GM11168 (cell line): ENCODE results near the gene ARRDC1.
"Not testable (repeated sequence)": the region's sequence is repeated elsewhere in the genome, so short reads cannot be mapped to it uniquely, and the experiment has no call there.

Experiments
- in situ Hi-C: fragments of 300-500 bp; cut with MboI; formaldehyde crosslinking; loops from one replicate; pipeline ENCODE4 v1.12.0; 2022; ENCODE audit warnings: low sequenced_read_pairs; ENCODE audit not compliant: unreplicated experiment

The ARRDC1 gene, protein sequence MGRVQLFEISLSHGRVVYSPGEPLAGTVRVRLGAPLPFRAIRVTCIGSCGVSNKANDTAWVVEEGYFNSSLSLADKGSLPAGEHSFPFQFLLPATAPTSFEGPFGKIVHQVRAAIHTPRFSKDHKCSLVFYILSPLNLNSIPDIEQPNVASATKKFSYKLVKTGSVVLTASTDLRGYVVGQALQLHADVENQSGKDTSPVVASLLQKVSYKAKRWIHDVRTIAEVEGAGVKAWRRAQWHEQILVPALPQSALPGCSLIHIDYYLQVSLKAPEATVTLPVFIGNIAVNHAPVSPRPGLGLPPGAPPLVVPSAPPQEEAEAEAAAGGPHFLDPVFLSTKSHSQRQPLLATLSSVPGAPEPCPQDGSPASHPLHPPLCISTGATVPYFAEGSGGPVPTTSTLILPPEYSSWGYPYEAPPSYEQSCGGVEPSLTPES

DNA sequence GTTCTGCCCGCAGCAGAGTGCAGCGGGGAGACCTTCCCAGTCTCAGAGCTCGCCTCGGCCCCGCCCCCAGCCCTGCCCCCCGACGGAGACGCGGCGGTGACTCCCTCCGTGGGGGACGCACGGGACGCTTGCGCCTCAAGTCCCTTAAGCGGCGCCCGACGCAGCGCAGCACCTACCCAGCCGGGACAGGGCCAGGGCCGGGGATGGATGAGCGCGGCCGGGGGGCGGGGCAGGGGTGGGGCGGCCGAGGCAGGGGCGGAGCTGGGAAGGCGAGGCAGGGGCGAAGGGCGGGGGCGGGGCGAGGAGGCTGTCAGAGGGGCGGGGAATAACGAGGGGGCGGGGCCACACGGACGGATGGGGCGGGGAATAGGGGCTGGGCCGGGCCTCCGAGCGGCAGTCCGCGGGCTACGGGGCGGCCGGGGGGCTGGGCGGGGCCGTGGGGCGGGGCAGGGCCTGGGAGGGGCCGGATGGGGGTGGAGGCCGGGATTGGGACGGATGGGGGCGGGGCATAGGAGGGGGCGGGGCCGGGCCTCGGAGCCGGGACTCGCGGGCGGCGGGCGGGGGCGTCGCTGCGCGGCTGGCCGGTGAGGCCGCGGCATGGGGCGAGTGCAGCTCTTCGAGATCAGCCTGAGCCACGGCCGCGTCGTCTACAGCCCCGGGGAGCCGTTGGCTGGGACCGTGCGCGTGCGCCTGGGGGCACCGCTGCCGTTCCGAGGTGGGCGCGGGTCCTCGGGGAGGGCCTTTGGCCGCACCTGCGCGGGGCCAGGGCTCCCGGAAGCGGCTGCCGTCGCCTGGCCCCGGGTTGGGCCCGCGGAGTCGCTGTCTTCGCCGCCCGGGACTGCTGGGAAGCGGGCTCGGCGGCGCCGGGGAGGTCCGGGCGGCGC, at the start of gene ARRDC1:
ARRDC1 (plus strand) TSS at position 566 of the 884 bp plus-strand sequence; CDS start at position 598, 32 bp downstream.
- in situ Hi-C loops = no loop called here

DNA sequence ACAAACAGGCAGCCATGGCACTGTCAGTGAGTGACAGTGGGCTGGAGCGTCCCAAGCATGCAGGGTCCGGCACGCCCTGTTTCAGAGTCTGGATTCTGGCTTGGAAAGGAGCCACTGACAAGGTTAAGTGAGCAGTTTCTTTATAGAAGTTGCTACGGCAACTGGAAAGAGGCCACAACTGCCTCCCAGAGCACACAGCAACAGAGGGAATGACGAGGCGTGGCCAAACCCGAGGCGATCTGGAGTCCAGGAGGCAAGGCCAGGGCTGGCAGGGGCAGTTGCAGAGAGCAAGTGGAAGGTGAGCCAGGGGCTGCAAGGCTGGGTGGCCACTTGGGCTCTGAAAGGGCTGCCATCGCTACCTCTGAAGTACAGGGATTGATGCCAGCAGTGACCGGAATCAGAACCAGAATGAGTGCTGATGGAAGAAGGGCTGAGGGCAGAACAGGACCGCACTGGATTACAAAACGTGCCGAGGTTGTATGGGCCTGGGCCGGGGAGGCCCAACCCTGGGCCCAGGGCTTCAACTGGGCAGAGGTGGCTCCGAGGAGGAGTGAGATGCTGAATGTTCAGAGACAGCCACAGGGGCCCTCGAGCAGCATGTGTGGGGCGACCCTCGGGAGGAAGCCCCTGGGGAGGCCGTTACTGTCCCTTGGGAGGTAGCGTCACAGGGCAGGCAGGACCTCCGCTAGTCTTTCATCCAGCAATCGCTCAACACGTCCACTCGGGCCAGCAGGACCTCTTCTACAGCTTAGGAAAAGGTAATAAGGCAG, 49.2 kb upstream of the ARRDC1 start:
- in situ Hi-C loops = no loop called here

DNA sequence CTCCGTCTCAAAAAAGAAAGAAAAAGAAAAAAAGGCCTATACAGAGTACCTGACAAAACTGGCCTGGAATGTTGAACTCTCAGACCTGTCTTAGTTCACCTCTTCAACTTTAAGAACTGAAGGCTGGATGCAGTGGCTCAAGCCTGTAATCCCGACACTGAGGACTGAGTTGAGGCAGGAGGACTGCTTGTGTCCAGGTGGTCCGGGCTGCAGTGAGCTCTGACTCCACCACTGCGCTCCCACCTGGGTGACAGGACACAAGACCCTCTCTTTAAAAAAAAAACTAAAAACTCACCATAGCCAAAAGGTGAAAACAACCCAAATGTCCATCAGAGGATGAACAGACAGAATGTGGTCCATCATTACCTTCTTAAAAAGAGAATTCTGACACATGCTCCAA, 47.4 kb upstream of the ARRDC1 start:
- in situ Hi-C loops = no loop called here

DNA sequence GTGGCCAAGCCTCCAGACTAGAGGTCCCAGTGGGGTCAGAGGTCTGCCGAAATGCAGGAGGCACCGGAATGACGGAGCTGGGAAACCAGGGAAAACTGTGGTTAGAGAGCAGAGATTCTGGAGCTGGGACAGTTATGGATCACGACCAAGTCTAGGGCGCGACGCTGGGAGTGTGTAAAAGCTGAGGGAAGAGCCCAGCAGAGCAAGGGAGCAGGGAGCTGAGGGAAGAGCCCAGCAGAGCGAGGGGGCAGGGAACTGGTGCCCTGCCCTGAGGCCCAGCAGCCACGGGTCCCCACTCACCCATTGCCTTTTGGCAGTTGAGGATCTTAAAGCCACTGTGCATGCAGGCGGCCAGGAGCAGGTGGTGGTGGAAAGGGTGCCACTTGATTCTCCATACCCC, 41.4 kb upstream of the ARRDC1 start:
- in situ Hi-C loops = no loop called here

DNA sequence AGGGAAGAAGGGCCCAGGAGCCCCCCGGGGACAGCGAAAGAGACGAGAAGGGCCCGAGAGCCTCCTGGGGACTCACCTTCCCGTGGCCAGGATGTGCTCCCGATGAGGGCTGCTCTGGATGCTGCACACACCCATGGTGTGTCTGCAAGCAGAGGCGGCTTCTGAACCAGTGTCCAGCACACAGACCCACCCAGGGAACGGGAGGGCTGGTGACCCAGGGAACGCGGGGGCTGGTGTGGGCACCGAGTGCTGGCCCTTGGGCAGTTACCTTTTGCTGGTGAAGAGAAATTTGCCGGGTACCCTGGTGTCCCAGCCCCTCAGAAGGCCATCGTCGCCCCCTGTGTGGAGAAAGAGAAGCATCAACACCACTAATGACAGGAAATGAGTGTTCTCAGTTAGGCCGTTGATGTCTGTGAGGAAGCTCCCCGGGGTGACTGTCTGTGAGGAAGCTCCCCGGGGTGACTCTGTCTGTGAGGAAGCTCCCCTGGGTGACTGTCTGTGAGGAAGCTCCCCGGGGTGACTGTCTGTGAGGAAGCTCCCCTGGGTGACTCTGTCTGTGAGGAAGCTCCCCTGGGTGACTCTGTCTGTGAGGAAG, 40.6 kb upstream of the ARRDC1 start:
- in situ Hi-C loops = no loop called here

DNA sequence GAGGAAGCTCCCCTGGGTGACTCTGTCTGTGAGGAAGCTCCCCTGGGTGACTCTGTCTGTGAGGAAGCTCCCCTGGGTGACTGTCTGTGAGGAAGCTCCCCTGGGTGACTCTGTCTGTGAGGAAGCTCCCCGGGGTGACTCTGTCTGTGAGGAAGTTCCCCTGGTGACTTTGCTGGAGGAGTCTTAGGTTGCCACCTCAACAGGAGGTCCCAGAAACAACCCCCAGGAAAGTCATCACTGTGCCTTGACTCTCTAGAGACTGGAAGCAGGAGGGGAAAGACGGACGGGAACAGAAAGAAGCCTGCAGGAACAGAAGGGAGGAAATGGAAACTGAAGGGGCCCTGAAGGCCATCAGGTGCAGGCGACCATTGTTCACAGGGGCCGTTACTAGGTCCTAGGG, 37.0 kb upstream of the ARRDC1 start:
- in situ Hi-C loops = not testable (repeated sequence)

DNA sequence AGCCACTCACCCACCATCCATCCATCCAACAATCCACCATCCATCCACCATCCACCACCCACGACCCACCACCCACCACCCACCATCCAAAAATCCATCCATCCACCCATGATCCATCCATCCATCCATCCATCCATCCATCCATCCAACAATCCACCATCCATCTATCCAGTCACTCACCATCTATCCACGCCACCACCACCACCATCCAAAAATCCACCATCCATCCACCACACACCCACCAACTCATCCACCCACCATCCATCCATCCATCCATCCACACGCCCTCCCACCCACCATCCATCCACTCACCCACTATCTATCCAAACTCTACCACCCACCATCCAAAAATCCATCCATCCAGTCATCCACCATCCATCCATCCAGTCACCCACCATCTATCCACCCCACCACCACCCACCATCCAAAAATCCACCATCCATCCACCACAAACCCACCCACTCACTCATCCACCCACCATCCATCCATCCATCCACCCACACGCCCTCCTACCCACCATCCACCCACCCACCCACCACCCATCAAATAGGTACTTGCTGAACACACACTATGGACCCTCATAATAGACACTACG, 35.8 kb upstream of the ARRDC1 start:
- in situ Hi-C loops = no loop called here

DNA sequence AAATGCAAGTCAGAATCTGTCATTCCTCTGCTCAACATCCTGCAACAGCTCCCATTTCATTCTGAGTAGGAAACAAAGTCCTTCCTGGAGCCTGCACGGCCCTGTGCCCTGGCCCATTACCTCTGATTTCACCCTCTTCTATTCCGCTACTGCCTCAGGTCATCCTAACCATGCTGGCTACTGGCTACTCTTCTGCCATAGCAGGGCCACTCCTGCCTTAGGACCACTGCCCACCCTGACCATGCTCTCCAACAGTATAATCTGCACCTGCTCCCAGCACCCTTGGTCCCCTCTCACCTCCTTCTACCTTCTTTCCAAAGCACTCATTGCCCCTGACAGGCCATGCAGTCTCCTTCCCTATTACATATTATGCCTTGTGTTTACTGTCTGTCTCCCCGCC, 34.9 kb upstream of the ARRDC1 start:
- in situ Hi-C loops = no loop called here

DNA sequence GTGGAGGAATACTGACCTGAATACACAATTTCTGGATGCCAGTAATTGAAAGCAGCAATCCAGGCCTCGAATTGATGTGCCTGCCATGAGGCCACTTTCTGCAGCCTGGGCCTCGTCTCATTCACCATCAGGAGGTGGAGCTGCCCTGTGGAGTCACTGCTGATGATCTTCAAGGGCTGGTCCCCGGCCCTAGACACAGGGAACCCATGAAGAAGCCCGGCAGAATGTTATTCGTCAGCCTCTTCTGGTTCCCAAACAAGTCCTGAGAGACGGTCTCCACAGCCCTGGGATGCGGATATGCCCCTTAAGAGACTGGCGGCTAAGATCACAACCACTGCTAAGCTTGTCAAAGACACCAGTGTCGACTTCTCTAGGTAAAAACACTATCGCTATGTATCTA, 31.3 kb upstream of the ARRDC1 start:
- in situ Hi-C loops = no loop called here

DNA sequence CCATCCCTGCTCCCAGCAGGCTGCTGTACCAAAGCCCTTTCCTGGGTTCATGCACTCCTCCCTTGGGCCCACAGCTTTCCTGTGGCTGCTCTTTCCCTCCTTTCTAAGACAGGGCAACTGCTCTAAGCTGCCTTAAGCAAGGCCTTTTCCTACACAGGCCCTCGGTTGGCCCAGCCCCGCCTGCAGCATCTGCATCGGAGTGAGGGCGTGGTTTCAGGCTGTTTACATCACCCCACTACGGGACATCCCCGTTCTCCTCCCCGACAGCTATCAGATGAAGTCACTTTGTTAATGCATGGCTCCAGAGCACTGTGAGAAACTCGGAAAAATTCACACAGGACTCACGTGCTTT, 30.1 kb upstream of the ARRDC1 start:
- in situ Hi-C loops = no loop called here

DNA sequence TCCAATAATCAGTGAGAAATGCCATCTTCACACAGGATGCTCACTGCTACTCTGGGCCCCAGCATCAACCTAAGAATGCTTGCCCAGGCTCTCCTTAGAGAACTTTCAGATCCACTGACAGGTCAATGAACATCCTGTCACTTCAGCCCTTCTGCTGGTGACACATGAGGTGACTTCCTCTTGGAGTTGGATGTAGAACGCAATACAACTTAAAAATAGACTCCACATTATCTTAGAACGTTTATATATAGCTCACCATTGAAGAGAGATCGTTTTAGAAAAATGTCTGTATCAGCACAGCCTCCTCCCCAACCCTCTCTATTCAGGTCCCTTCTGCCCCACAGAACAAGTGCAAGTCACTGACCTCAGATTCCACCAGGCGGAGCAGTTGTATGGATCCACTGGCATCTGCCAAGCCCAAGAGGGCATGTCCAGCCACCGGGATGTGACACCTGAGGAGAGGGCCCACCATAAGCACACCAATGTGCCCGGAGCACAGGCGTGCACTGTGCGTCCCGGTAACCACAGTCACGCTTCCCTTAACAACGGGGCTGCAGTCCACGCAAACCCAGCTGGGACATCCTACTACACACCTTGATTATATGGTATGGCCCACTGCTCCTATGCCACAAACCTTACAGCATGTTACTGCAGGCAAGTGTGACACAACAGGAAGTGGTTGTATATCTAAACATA, 29.6 kb upstream of the ARRDC1 start:
- in situ Hi-C loops = no loop called here

DNA sequence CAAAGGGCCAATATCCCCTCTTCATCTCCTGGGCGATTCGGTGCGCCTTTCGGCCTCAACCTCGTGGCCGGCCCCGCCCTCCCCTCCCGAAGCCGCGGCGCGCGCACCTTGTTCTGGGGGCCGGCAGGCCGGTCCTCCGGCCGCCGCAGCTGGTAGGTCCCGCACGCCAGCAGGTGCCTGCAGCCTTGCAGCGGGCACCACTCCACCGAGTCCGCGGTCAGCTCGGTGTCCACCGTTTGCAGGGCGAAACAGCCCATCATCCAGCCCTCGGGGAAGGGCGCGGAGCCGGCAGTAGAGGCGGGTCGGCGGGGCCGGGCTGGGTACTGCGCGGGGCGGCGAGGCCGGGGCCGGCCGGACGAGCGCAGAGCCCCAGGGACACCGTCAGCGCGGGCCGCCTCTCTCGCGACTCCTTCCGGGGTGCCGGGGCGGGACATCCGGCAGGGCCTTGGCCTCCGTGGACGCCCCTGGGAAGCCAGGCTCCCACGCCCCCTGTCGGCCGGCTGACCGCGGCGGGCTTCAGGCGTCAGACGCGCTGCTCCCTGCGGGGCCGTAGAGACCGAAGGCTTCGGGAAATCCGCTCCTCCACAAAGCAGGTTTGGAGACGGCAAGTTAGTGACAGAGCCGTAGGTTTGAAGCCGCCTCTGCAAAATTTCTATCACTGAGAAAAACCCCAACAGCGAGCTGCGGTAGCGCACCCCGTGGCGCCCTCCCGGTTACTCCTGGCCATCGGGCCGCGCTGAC, 26.8 kb upstream of the ARRDC1 start, which contains the start of gene DPH7:
DPH7 (minus strand) TSS at position 408 of the 741 bp plus-strand sequence; CDS start at position 260, 148 bp downstream.
- in situ Hi-C loops = no loop called here

DNA sequence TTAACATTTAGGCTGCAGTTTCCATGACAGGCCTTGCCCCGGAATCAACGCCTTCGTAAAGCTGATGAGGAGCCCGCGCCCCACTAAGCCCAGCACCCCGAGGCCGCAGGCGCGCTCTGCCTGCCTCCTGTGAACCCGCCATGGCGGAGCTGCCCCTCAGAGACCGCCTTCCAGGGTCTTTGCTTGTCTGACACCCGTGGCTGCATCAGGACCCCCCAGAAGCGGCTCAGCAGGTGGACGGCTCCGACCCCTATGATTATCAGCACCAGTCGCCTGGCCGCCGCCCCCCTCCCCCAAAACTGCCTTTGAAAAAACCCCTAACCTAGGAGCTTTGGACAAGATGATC, 26.3 kb upstream of the ARRDC1 start:
- in situ Hi-C loops = no loop called here

DNA sequence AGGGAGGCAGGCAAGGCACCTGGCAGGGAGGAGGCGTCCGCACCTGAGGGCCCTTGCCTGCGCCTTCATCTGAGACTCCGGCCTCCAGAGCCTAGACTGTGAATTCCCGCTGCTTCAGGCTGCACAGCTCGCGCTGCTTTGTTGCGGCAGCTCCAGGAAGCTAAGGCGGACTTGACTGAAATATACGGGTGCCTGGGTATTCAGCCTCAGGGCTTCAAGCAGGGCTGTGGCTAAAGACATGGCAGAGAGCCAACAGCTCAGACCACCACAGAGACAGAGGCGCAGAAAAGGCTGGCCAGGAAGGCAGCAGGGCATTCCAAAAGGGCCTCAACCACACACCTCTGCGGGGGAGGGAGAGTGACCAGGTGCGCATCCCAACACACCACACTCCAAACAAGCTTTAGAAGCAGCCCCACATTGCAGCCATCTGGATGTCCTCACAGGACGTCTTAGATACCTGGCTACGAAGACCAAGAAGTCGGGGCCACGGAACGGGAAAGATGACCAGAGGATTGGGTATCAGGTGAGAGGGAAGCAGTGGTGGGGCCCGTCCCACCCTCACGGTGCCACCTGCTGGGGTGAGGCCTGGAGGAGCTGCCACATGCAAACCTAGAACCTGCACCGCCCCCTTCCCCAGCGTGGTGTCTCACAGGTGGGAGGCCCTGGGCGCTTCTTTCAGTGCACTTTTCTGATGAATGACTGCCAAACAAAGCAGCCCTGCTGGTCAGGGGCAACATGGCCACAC, 25.1 kb upstream of the ARRDC1 start:
- in situ Hi-C loops = no loop called here

DNA sequence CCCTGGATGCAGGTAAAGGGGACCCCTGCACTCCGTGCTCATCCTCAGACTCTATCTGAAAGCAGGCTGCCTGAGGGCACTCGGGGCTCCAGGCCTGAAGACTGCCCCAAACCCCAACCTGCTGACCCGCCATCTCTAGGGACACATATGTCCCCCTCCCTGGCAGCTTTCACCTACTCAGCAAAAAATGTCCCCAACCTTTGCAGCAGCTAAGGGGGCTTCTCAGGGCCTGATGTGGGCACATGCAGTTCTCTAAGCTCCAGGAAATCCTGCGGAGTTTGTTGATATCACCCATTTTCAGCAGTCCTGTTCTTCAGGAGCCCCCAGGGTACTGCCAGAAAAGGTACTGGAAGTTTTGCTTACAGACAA, 24.5 kb upstream of the ARRDC1 start:
- in situ Hi-C loops = no loop called here

DNA sequence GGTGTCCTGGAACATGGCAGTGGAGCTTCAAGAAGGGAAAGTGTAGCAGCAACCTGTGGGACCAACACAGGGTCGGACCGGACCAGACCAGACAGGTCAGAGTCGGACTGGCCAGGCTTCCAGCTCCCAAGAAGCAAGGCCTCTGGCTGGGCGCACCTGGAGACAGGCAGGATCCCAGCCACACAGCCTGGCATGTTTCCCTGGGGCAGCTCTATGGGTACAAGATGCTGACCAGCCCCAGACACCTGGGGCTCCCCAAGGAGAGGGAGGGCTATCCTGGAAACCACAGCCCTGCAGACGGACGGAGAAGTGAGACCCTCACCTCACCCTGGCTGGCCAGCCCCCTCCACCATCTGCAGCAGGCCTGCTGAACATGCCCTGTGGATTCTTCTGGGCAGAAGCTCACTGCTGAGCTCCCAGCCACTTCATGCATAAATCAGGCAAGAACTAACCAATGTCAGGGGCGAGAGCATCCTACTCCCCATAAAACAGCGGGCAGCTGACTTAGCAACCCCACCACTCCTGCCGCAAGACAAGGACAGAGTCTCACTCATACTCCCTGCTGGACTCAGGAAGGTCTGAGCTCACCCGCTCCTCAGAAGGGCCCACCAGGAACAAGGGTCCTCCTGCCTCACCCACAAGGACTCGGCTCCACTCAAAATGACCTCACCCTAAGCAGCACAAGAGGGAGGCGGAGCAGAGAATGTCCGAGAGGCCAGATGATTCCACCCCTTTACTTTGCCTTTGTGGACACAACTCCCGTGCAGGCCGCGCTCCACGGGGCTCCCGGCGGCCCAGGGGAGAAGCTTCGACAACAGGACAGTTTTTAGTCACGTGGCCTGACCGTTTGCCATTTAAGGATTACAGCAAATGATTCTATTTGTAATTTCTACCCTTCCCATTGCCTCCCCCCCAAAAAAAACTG, 23.9 kb upstream of the ARRDC1 start:
- in situ Hi-C loops = no loop called here

DNA sequence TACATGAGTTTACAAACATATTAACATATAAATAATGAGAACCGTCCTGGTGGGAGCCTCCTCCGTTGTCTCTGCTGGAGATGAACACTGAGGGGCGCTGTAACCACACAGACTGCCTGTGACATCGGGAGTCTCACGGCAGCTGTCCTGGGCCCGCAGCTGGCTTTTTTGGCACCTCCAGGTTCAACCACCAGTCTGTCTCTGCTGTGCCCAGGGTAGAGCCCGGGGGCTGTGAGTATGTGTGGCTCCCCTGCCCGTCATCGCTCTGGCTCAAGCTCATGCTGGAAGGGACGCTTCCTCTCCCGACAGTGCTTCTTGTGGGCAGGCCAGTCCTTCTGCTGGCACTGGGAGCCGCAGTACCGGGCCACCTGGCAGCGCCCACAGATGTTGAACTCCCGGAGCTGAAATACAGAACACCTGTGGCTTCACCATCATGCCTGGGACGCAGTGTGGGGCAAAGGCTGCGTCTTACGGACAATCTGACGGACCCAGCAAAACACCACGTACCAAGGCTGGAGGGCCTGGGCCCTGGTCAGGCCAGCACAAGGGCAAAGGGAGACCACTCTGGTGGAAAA, 23.1 kb upstream of the ARRDC1 start:
- in situ Hi-C loops = no loop called here
